GM10847 (cell line): ENCODE measurements around the gene ZNHIT1.

Experiments used
- POLR2A ChIP-seq: IDR thresholded peaks from 2 replicates; pipeline ENCODE4 v1.6.1; 2011; ENCODE audit not compliant: insufficient read length; ENCODE audit errors: extremely low read depth

The ZNHIT1 gene

GRCh38 chr7:101232141-101232850, 14.3 kb downstream of the ZNHIT1 start:
- no peak for TF ChIP-seq POLR2A

- TF ChIP-seq POLR2A = no peak
Measured at GRCh38 chr7:101233907-101234547, 16.1 kb downstream of the ZNHIT1 start.

- TF ChIP-seq POLR2A = no peak
Measured at GRCh38 chr7:101234636-101235035, 16.7 kb downstream of the ZNHIT1 start.

GRCh38 chr7:101235050-101235449, 17.1 kb downstream of the ZNHIT1 start:
- no peak for TF ChIP-seq POLR2A

- TF ChIP-seq POLR2A = no peak
Measured at GRCh38 chr7:101235522-101235921, 17.6 kb downstream of the ZNHIT1 start.

- TF ChIP-seq POLR2A = no peak
Measured at GRCh38 chr7:101236292-101236835, 18.4 kb downstream of the ZNHIT1 start.

- TF ChIP-seq POLR2A = no peak
Measured at GRCh38 chr7:101237206-101238067, 19.5 kb downstream of the ZNHIT1 start, which contains the start of gene CLDN15. Gene CLDN15, minus strand, starts transcription at chr7:101237802. Its CDS starts 221 bp downstream, at chr7:101237581.

DNA sequence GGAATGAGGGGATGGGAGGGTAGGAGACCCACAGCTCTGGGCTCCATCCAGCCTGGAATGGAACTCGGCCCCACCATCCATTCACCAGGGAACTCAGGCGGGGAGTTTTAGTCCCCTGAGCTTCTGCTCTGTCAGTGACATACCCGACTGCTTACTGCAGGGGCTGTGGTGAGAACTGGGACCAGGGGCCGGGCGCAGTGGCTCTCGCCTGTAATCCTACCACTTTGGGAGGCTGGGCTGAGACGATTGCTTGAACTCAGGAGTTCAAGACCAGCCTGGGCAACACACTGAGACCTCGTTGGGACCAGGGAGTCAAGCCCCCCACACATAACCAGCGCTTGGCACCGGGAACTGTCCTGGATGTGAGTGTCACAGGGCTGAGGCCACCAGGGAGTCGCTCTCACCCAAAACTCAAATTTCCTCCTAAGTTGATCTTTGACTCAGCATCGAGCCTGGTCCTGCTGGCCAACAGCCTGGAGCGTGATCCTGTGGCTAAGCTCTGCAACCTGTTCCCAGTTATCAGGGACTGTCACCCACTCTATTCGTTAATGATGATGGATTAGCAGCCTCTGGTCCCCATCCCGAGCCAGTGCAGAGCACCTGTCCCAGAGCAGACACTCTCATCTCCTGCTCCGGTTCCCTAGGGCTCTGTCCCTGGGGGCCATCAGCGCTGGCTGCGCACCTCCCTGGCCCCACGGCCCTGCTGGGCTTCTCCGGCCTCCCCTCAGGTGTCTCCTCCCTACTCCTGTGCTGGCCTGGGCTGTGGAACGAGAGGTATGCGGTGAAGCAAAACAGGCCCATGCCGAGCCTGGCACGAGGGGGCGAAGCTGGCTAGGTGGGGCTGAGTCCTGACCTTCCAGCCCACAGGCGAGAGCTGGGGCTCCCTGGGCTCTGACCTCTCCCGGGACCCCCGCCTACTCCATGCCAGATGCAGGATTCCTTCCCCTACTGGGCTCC, 20.5 kb downstream of the ZNHIT1 start:
- no peak for TF ChIP-seq POLR2A

GRCh38 chr7:101239191-101239950, 21.4 kb downstream of the ZNHIT1 start:
- no peak for TF ChIP-seq POLR2A

GRCh38 chr7:101239951-101240220, 21.9 kb downstream of the ZNHIT1 start:
- TF ChIP-seq POLR2A = no peak

GRCh38 chr7:101240226-101241014, 22.5 kb downstream of the ZNHIT1 start:
- no peak for TF ChIP-seq POLR2A

DNA sequence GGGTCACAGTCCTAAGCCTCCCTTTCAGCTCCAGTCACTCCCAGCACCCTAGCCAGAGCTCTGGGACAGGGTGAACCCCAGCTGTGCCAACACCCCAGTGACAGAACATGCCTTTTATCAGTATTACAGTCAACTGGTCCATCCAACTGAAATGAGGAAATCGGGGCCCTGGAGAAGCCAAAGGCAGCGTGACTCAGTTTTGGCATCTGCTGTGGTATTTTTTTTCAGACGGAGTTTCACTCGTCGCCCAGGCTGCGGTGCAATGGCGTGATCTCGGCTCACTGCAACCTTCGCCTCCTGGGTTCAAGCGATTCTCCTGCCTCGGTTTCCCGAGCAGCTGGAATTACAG, 23.0 kb downstream of the ZNHIT1 start:
- no peak for TF ChIP-seq POLR2A

- no peak for TF ChIP-seq POLR2A
Measured at GRCh38 chr7:101241443-101242349, 23.7 kb downstream of the ZNHIT1 start.
